Measurements from ENCODE around the gene IGF1. TPM values are rescaled to one million over a fixed set of nuclear protein-coding genes. Genes with fewer than 3 reads are reported as not detected.

Gene IGF1
- 100 to 1,000 TPM; 267 to 391 TPM for total RNA-seq
- long read RNA-seq, donor 1, full-length matches to known transcripts, result 35 of 93 reads
- long read RNA-seq, donor 1, partial matches to known transcripts, result 4 of 93 reads
- long read RNA-seq, donor 1, other reads (novel, unspliced or antisense), result 54 of 93 reads
- long read RNA-seq, donor 2, full-length matches to known transcripts, result 130 of 190 reads
- long read RNA-seq, donor 2, partial matches to known transcripts, result 10 of 190 reads
- long read RNA-seq, donor 2, other reads (novel, unspliced or antisense), result 50 of 190 reads

GRCh38 chr12:102480406-102480805 lies at the start of gene IGF1:
TSS of gene IGF1 (minus strand) at chr12:102480563. CDS start at chr12:102480381, 182 bp downstream.
- DNase-seq (ENCODE audit: low spot score), result no peak
- intact Hi-C loops (cut with DNase I), result loop anchor here in 1 of 2 donors (10.0 kb wide), 1 partner anchor 546 kb away; no protein-coding TSS in a partner anchor

GRCh38 chr12:102528111-102528510 lies 47.7 kb upstream of the IGF1 start:
- intact Hi-C loops (cut with DNase I), result no loop called here
- no peak for DNase-seq (ENCODE audit: low spot score)

- intact Hi-C loops (cut with DNase I), result no loop called here
- DNase-seq (ENCODE audit: low spot score), result no peak
These were observed 46.9 kb upstream of the IGF1 start for GRCh38 chr12:102527171-102527720.

GRCh38 chr12:102526656-102527055 lies 46.3 kb upstream of the IGF1 start:
- intact Hi-C loops (cut with DNase I), result no loop called here
- no peak for DNase-seq (ENCODE audit: low spot score)

GRCh38 chr12:102522768-102523167 lies 42.4 kb upstream of the IGF1 start:
- intact Hi-C loops (cut with DNase I), result no loop called here
- DNase-seq (ENCODE audit: low spot score), result no peak

- intact Hi-C loops (cut with DNase I), result no loop called here
- DNase-seq (ENCODE audit: low spot score), result no peak
These were observed 41.4 kb upstream of the IGF1 start for GRCh38 chr12:102521662-102522277.

- intact Hi-C loops (cut with DNase I), result no loop called here
- DNase-seq (ENCODE audit: low spot score), result no peak
These were observed 38.5 kb upstream of the IGF1 start for GRCh38 chr12:102518871-102519270.

GRCh38 chr12:102514696-102515095 lies 34.3 kb upstream of the IGF1 start:
- no peak for DNase-seq (ENCODE audit: low spot score)
- intact Hi-C loops (cut with DNase I), result no loop called here

GRCh38 chr12:102513739-102514138 lies 33.4 kb upstream of the IGF1 start:
- DNase-seq (ENCODE audit: low spot score), result no peak
- intact Hi-C loops (cut with DNase I), result no loop called here

GRCh38 chr12:102513272-102513671 lies 32.9 kb upstream of the IGF1 start:
- no peak for DNase-seq (ENCODE audit: low spot score)
- intact Hi-C loops (cut with DNase I), result no loop called here

GRCh38 chr12:102512523-102512922 lies 32.2 kb upstream of the IGF1 start:
- intact Hi-C loops (cut with DNase I), result no loop called here
- DNase-seq (ENCODE audit: low spot score), result no peak

GRCh38 chr12:102511575-102511974 lies 31.2 kb upstream of the IGF1 start:
- no peak for DNase-seq (ENCODE audit: low spot score)
- intact Hi-C loops (cut with DNase I), result no loop called here

GRCh38 chr12:102510463-102510862 lies 30.1 kb upstream of the IGF1 start:
- no peak for DNase-seq (ENCODE audit: low spot score)

GRCh38 chr12:102510031-102510430 lies 29.7 kb upstream of the IGF1 start:
- DNase-seq (ENCODE audit: low spot score), result no peak
- intact Hi-C loops (cut with DNase I), result no loop called here

More at GRCh38 chr12:102510463-102510862, 30.1 kb upstream of the IGF1 start:
- intact Hi-C loops (cut with DNase I), result no loop called here

GRCh38 chr12:102509123-102509626 lies 28.8 kb upstream of the IGF1 start:
- intact Hi-C loops (cut with DNase I), result no loop called here
- no peak for DNase-seq (ENCODE audit: low spot score)

- intact Hi-C loops (cut with DNase I), result no loop called here
- DNase-seq (ENCODE audit: low spot score), result no peak
These were observed 27.7 kb upstream of the IGF1 start for GRCh38 chr12:102508052-102508451.

GRCh38 chr12:102507301-102507700 lies 26.9 kb upstream of the IGF1 start:
- no peak for DNase-seq (ENCODE audit: low spot score)
- intact Hi-C loops (cut with DNase I), result no loop called here

GRCh38 chr12:102504871-102505270 lies 24.5 kb upstream of the IGF1 start:
- DNase-seq (ENCODE audit: low spot score), result no peak
- intact Hi-C loops (cut with DNase I), result no loop called here

GRCh38 chr12:102504280-102504679 lies 23.9 kb upstream of the IGF1 start:
- intact Hi-C loops (cut with DNase I), result no loop called here
- peak; percentile 35 for DNase-seq (ENCODE audit: low spot score)

GRCh38 chr12:102503831-102504230 lies 23.5 kb upstream of the IGF1 start:
- intact Hi-C loops (cut with DNase I), result no loop called here
- no peak for DNase-seq (ENCODE audit: low spot score)
